GM12891 (cell line): Measurements from ENCODE around the gene NLK.

Experiments
- PAX5 ChIP-seq: IDR thresholded peaks from 2 replicates; pipeline ENCODE4 v1.6.1; 2011; ENCODE audit warnings: low read length, moderate library complexity, mild to moderate bottlenecking; ENCODE audit not compliant: insufficient read depth, severe bottlenecking
- POLR2A ChIP-seq: IDR thresholded peaks from 2 replicates; pipeline ENCODE4 v1.6.1; 2011; ENCODE audit warnings: low read depth, low read length, control low read depth
- POLR2AphosphoS5 ChIP-seq: IDR thresholded peaks from 2 replicates; pipeline ENCODE4 v1.6.1; 2011; ENCODE audit warnings: low read depth, low read length, control low read depth
- POU2F2 ChIP-seq: IDR thresholded peaks from 2 replicates; pipeline ENCODE4 v1.6.1; 2011; ENCODE audit warnings: low read depth, mild to moderate bottlenecking, control low read depth, low read length, moderate library complexity
- SPI1 ChIP-seq: IDR thresholded peaks from 2 replicates; pipeline ENCODE4 v1.6.1; 2011; ENCODE audit warnings: low read depth, low read length, control low read depth
- TAF1 ChIP-seq: IDR thresholded peaks from 2 replicates; pipeline ENCODE4 v1.6.1; 2011; ENCODE audit warnings: low read depth, low read length, control low read depth

GRCh38 chr17:28211811-28212210 is 169.3 kb downstream of the NLK start:
- TF ChIP-seq POLR2AphosphoS5 (no peak), POLR2A (no peak), TAF1 (no peak), SPI1 (no peak), POU2F2 (no peak), PAX5 (no peak)
